Measurements from ENCODE around the gene AP2B1.

GRCh38 chr17:35655303-35655702, 68.2 kb downstream of the AP2B1 start:
- TF ChIP-seq CTCF (IDR thresholded peaks at IDR 0.05) (no peak), POLR2A (IDR thresholded peaks at IDR 0.05) (no peak)

Measured in body of pancreas (tissue), 4 donors.